Aorta (tissue), 5 donors: ENCODE measurements around the gene ANKRD55. TPM values are rescaled to one million over a fixed set of nuclear protein-coding genes. Genes with fewer than 3 reads are reported as not detected.

Source experiments
- ATAC-seq: fragments of 200-7000 bp; cut with Tn5 transposase; one replicate; pipeline ENCODE4 v1.9.1; 2022; ENCODE audit warnings: moderate library complexity; ENCODE audit not compliant: low FRiP score
- DNase-seq, 2 donors: peaks; one replicate each; pipeline ENCODE4 v3.0.0-alpha.2; 2020
- H3K27ac ChIP-seq, 2 donors: one replicate each; pipeline ENCODE4 v1.5.1; 2013; ENCODE audit warnings: low read length in 2 of 2, mild to moderate bottlenecking in 2 of 2, moderate library complexity in 2 of 2, control low read depth in 1 of 2, inconsistent platforms in 1 of 2, low read depth in 1 of 2
- H3K27me3 ChIP-seq, 2 donors: one replicate each; pipeline ENCODE4 v1.6.1; 2013; ENCODE audit warnings: control low read depth in 1 of 2, low read length in 1 of 2, mild to moderate bottlenecking in 1 of 2, moderate library complexity in 1 of 2; ENCODE audit not compliant: insufficient read depth in 2 of 2, control insufficient read depth in 1 of 2
- H3K36me3 ChIP-seq, 2 donors: one replicate each; pipeline ENCODE4 v1.6.1; 2013; ENCODE audit warnings: control low read depth in 1 of 2, low read length in 1 of 2, mild to moderate bottlenecking in 1 of 2; ENCODE audit not compliant: insufficient read depth in 2 of 2, control insufficient read depth in 1 of 2
- H3K4me1 ChIP-seq, 2 donors: one replicate each; pipeline ENCODE4 v1.6.1; 2013; ENCODE audit warnings: low read length in 2 of 2, control low read depth in 1 of 2, mild to moderate bottlenecking in 1 of 2, moderate library complexity in 1 of 2; ENCODE audit not compliant: insufficient read depth in 2 of 2, control insufficient read depth in 1 of 2
- H3K4me3 ChIP-seq, 2 donors: one replicate each; pipeline ENCODE4 v1.5.1; 2013; ENCODE audit warnings: low read length in 2 of 2, control low read depth in 1 of 2, mild to moderate bottlenecking in 1 of 2
- H3K9me3 ChIP-seq: one replicate; pipeline ENCODE4 v1.6.1; 2013; ENCODE audit warnings: mild to moderate bottlenecking, low read length; ENCODE audit not compliant: control insufficient read depth
- WGBS, 2 donors: extraction: QIAGEN DNeasy Blood & Tissue Kit; methylation state at CpG; one replicate each; pipeline ENCODE4 v1.1.7; 2013; 5-methylcytosine and 5-hydroxymethylcytosine counted together
- intact Hi-C, 2 donors: fragments of 100-400 bp; cut with DNase I; formaldehyde crosslinking; loops; one replicate each; pipeline versions ENCODE4 v1.14.2 to v1.15.0; 2022
- long read RNA-seq, 2 donors: library from polyadenylated mRNA; unstranded; transcript quantifications; one replicate each; pipeline ENCODE4 v2.0.0, GENCODE V29; 2020 to 2021
- polyA plus RNA-seq, 2 donors: library from polyadenylated mRNA; stranded (reverse); fragments of 200-250 nt; gene quantifications; one replicate each; pipeline ENCODE4 v1.2.3, GENCODE V29; 2013
- total RNA-seq, 2 donors: library from RNA; stranded (reverse); fragmentation: NEBNext Ultra II Directional; extraction: Animal tissue kit (Norgen Biotek cat#: 25700); gene quantifications; one replicate each; pipeline ENCODE4 v1.2.1, GENCODE V29; 2021
- donor health status: healthy with polysubstance abuse.
- donor health status: Bipolar disorder and iron deficiency.
- donor health status: DM: no; HTN: no; CAD: no.
- donor health status: DM: no; HTN: no; CAD: no.
- donor health status: DM: yes; HTN: yes; CAD: no.

Gene ANKRD55
- total RNA-seq (under 1 TPM; 0.32 to 0.48 TPM), polyA plus RNA-seq (not detected)
- long read RNA-seq, donor 1: 0 reads
- long read RNA-seq, donor 2: 0 reads

DNA sequence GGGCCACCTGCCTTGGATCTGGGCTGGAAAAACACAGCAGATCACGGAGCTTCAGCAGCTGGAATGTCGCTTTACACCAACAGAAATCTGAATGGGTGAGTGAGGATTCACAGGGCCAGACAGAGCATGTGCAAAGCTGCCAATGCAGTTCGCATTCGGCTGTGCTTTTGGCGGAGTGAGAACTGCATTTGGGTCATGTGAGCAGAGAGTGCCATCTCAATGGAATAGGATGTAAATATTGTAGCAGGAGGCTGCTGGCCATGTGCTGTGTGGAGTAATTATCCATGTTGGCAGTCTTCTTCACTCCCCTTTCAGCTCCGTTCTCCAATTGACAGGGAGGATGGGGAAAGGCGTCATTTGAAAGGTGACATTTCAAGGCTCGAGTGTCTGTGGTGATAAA is at the start of gene ANKRD55:
Gene ANKRD55 (minus strand): TSS at position 101 of the 400 bp plus-strand sequence. CDS start 417 bp downstream, outside the sequence.
- H3K4me3 ChIP-seq: no peak within 1 kb of the TSS
- DNase-seq (no peak), ATAC-seq (no peak)
- 67 to 69% methylated on average over 8 of the region's 8 CpGs for WGBS, 2 donors
- H3K36me3 ChIP-seq: peaks cover 0 to 2% of the 10 kb centered on the region in 2 donors
- H3K9me3 ChIP-seq: no peaks in the 10 kb centered on the region
- no peak within 1 kb of the TSS for H3K27ac ChIP-seq
- no peaks in the 10 kb centered on the region for H3K4me1 ChIP-seq
- intact Hi-C loops: no loop called here
- no peaks in the 10 kb centered on the region for H3K27me3 ChIP-seq

DNA sequence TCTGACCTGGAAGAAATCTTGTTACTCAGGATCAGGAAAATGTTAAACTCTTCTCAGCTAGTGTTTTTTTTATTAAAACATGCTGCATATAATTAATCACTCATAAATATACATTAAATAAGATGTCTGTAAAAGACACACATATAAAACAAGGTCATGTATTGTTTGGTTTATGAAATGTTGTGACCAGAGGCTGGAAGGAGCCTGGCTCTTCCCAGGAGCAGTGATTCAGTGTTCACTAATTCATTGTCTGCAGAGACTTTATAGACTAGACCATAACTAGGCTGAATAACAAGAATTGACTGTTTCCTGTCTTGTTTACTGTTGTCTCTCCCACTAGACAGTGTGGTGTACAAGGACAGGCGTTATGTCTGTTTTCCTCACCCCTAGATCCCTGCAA is 49.1 kb upstream of the ANKRD55 start:
- H3K9me3 ChIP-seq: no peaks in the 10 kb centered on the region
- no peak overlapping the region for H3K27ac ChIP-seq
- H3K4me1 ChIP-seq: no peaks in the 10 kb centered on the region
- DNase-seq (no peak), ATAC-seq (no peak)
- no peak overlapping the region for H3K4me3 ChIP-seq
- intact Hi-C loops: no loop called here
- 99 to 100% methylated on average over 1 of the region's 1 CpG for WGBS, 2 donors
- no peaks in the 10 kb centered on the region for H3K36me3 ChIP-seq
- H3K27me3 ChIP-seq: no peaks in the 10 kb centered on the region

DNA sequence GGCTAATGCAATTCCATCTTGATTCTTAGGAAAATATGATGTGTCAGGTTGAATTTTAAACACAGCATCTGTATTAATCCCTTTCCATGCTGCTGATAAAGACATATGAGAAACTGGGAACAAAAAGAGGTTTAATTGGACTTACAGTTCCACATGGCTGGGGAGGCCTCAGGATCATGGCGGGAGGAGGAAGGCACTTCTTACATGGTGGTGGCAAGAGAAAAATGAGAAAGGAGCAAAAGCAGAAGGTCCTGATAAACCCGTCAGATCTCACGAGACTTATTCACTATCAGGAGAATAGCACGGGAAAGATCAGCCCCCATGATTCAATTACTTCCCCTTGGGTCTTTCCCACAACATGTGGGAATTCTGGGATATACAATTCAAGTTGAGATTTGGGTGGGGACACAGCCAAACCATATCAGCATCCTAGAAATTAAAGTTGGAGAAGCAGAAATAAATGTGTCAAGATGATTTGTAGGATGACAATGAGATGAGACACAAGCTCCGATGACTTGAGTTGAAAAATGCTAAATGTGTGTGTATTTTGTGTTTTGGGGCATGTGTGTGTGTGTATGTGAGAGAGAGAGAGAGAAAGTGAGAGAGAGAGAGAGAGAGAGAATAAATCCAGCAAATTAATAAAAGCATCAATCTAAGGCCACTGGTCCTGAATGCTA is 48.5 kb upstream of the ANKRD55 start:
- H3K36me3 ChIP-seq: no peaks in the 10 kb centered on the region
- no peaks in the 10 kb centered on the region for H3K9me3 ChIP-seq
- WGBS, 2 donors: 79 to 84% methylated on average over 5 of the region's 5 CpGs
- H3K27ac ChIP-seq: no peak overlapping the region
- no peaks in the 10 kb centered on the region for H3K27me3 ChIP-seq
- no peak for ATAC-seq
- H3K4me1 ChIP-seq: no peaks in the 10 kb centered on the region
- intact Hi-C loops: no loop called here
- no peak for DNase-seq
- H3K4me3 ChIP-seq: no peak overlapping the region

GRCh38 chr5:56279979-56280378 is 46.8 kb upstream of the ANKRD55 start:
- H3K9me3 ChIP-seq: no peaks in the 10 kb centered on the region
- no peak for DNase-seq
- H3K36me3 ChIP-seq: no peaks in the 10 kb centered on the region
- no peaks in the 10 kb centered on the region for H3K4me1 ChIP-seq
- no peaks in the 10 kb centered on the region for H3K27me3 ChIP-seq
- intact Hi-C loops: no loop called here
- ATAC-seq: no peak
- H3K4me3 ChIP-seq: no peak overlapping the region
- H3K27ac ChIP-seq: no peak overlapping the region
- WGBS, 2 donors: 9 to 18% methylated on average over 2 of the region's 2 CpGs

DNA sequence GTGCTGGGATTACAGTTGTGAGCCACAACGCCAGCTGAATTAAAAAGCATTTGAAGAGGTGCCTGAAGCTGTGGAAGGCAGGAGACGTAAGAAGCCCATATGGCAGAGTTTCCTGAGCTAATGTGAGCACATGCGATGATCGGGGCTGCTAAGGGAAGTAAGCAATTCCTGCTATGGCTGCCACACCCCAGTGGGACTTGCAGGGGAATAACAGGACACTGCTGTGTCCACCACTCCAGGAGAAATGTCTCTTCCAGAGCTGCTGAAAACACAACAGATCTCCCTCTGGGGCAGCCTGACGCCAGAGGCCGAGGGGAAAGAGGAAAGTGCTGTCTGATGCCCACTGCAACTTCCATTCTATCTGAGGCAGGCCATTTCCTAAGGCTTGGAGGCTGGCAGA is 46.2 kb upstream of the ANKRD55 start:
- no peak for ATAC-seq
- no peak overlapping the region for H3K27ac ChIP-seq
- H3K27me3 ChIP-seq: no peaks in the 10 kb centered on the region
- H3K4me3 ChIP-seq: no peak overlapping the region
- DNase-seq: no peak
- H3K4me1 ChIP-seq: no peaks in the 10 kb centered on the region
- no peaks in the 10 kb centered on the region for H3K9me3 ChIP-seq
- intact Hi-C loops: no loop called here
- no peaks in the 10 kb centered on the region for H3K36me3 ChIP-seq
- WGBS, 2 donors: 76 to 87% methylated on average over 6 of the region's 6 CpGs

DNA sequence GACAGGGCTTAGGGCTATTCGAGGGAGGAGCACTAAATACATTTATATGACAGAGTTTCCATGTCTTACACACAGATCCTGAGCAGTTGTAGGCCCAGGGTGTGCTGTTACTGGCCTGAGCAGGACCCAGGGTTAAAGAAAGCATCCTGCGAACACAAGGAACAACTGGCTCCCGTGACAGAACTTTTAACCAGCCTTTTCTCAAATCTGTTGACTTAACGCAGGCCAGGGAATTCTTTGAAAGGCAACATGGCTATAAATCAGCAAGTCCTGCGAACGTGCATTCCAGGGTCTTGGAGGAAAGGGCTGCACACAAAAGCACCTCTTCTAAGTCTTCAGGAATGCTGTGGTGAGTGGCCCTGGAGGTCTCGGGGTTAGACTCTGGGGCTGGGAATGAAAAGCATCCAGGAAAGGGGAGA is 45.2 kb upstream of the ANKRD55 start:
- WGBS, 2 donors: 8 to 16% methylated on average over 7 of the region's 7 CpGs
- Histone ChIP-seq H3K4me3 (no peak overlapping the region), H3K36me3 (no peaks in the 10 kb centered on the region), H3K4me1 (no peaks in the 10 kb centered on the region), H3K9me3 (no peaks in the 10 kb centered on the region), H3K27me3 (no peaks in the 10 kb centered on the region), H3K27ac (no peak overlapping the region)
- ATAC-seq (no peak), DNase-seq (no peak)
- intact Hi-C loops: no loop called here

DNA sequence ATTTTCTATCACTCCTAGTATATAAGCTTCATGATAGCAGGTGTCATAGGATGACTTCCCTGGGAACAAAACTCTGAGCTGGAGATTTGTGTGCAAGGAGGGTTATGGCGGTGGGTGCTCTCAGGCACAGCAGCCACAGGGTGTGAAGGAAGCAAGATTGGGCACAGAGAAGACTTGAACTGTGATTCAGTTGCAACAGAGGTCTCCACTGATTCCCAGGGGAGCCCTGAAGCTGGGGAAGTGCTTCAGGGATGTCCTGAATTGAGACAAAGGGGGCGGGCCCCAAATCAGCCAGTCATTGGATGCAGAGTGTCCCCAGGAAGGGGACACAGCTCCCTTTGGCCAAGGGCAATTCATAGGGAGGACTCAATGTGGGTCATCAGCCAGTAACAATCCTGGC is 44.4 kb upstream of the ANKRD55 start:
- H3K9me3 ChIP-seq: no peaks in the 10 kb centered on the region
- intact Hi-C loops: no loop called here
- no peaks in the 10 kb centered on the region for H3K4me1 ChIP-seq
- H3K27me3 ChIP-seq: no peaks in the 10 kb centered on the region
- no peak overlapping the region for H3K27ac ChIP-seq
- no peak overlapping the region for H3K4me3 ChIP-seq
- 75 to 100% methylated on average over 2 of the region's 2 CpGs for WGBS, 2 donors
- DNase-seq (no peak), ATAC-seq (no peak)
- H3K36me3 ChIP-seq: no peaks in the 10 kb centered on the region

DNA sequence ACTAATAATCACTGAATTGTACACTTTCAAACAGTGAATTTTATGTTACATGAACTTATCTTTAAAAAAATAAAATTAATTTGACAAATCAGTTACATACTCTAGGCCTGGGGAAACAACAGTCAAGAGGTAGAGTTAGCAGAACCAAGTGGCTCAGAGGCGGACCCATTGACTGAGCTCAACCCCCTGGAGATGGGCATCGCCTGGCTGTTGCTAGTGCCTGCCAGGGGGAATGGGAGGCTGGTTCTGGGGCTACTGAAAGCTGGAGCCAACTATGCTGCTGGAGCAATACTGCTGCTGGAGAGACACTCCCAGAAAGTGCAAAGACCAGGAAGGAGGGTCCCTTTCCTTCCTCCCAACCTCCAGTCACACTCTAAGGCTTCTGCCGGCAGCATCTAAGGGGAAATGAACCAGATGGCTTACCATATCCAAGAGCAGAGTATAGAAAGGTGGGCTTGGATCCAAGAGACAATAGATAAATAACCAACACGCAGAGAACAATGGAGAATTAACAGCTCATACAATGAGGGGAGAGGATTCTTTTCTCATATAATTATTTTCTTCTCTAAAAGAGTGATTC is 40.3 kb upstream of the ANKRD55 start:
- intact Hi-C loops: no loop called here
- WGBS, 2 donors: 88 to 91% methylated on average over 4 of the region's 4 CpGs

DNA sequence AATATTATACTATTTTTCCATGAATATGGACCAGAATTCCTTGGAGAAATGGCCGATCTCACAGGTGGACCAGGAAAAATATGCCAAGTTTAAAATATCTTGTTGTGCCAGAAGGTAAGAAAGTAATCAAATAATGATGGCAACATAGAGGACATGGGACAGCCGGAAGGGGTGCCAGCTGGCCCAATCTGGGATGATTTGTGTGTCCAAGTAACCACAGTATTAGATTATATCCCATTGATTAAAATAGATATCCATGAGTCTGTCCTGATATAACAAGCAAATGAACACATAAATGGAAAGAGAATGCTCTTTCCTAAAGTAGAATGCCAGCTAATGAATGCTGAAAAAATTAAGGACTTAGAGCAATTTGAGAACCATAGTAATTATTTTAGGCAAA is 39.6 kb upstream of the ANKRD55 start:
- no peaks in the 10 kb centered on the region for H3K9me3 ChIP-seq
- WGBS, 2 donors: 90 to 91% methylated on average over 2 of the region's 2 CpGs
- H3K36me3 ChIP-seq: no peaks in the 10 kb centered on the region
- H3K27me3 ChIP-seq: no peaks in the 10 kb centered on the region
- ATAC-seq (no peak), DNase-seq (no peak)
- no peak overlapping the region for H3K4me3 ChIP-seq
- H3K4me1 ChIP-seq: no peaks in the 10 kb centered on the region
- intact Hi-C loops: no loop called here
- H3K27ac ChIP-seq: no peak overlapping the region

More for the DNA sequence above, 40.3 kb upstream of the ANKRD55 start:
- no peak overlapping the region for H3K27ac ChIP-seq
- ATAC-seq (no peak), DNase-seq (no peak)
- H3K4me3 ChIP-seq: no peak overlapping the region
- no peaks in the 10 kb centered on the region for H3K9me3 ChIP-seq
- no peaks in the 10 kb centered on the region for H3K36me3 ChIP-seq
- no peaks in the 10 kb centered on the region for H3K4me1 ChIP-seq
- H3K27me3 ChIP-seq: no peaks in the 10 kb centered on the region
